Measurements from ENCODE around the gene TNFSF9. TPM values are rescaled to one million over a fixed set of nuclear protein-coding genes. Genes with fewer than 3 reads are reported as not detected.

The TNFSF9 gene
- polyA plus RNA-seq, 1 of the 3 experiments (the other 2 are of a cell fraction) = 10.7 TPM

DNA sequence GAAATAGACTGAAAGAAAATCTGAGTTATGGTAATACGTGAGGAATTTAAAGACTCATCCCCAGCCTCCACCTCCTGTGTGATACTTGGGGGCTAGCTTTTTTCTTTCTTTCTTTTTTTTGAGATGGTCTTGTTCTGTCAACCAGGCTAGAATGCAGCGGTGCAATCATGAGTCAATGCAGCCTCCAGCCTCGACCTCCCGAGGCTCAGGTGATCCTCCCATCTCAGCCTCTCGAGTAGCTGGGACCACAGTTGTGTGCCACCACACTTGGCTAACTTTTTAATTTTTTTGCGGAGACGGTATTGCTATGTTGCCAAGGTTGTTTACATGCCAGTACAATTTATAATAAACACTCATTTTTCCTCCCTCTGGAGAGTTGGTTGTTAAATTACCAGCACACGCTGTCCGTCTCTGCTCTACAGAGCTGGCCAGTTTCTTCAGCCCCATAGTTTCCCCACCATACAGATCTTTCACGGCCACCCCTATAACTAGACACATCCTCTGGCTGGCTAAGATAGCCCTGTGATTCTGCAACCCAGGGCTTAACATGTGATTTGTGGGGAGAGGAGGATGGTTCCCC lies 4.8 kb downstream of the TNFSF9 start:
- CTCF ChIA-PET = interaction anchor here (1.6 kb wide), 1 partner anchor 19 kb away, joined by 6 read pairs; no protein-coding TSS in a partner anchor
- WGBS (ENCODE audit: low lambda C conversion rate) = 38% methylated on average over 10 of the region's 10 CpGs
- no peak for TF ChIP-seq FOXM1 (IDR thresholded peaks at IDR 0.05; ENCODE audit: low read depth)
- no peak for TF ChIP-seq POLR2AphosphoS5 (IDR thresholded peaks at IDR 0.05; ENCODE audit: low read depth, low read length)
- TF ChIP-seq FOSL2 (IDR thresholded peaks at IDR 0.05; ENCODE audit: borderline replicate concordance, low read depth) = no peak
- TF ChIP-seq EZH2phosphoT487 (IDR thresholded peaks at IDR 0.05; ENCODE audit: borderline replicate concordance, low read depth) = no peak
- no peak for TF ChIP-seq IRF3 (IDR thresholded peaks at IDR 0.05; ENCODE audit: low read depth, low read length)
- TF ChIP-seq NRF1 (IDR thresholded peaks at IDR 0.05; ENCODE audit: low read depth, low read length) = no peak
- TF ChIP-seq, protein P1, sequence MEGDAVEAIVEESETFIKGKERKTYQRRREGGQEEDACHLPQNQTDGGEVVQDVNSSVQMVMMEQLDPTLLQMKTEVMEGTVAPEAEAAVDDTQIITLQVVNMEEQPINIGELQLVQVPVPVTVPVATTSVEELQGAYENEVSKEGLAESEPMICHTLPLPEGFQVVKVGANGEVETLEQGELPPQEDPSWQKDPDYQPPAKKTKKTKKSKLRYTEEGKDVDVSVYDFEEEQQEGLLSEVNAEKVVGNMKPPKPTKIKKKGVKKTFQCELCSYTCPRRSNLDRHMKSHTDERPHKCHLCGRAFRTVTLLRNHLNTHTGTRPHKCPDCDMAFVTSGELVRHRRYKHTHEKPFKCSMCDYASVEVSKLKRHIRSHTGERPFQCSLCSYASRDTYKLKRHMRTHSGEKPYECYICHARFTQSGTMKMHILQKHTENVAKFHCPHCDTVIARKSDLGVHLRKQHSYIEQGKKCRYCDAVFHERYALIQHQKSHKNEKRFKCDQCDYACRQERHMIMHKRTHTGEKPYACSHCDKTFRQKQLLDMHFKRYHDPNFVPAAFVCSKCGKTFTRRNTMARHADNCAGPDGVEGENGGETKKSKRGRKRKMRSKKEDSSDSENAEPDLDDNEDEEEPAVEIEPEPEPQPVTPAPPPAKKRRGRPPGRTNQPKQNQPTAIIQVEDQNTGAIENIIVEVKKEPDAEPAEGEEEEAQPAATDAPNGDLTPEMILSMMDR (IDR thresholded peaks at IDR 0.05) = no peak
- no peak for TF ChIP-seq RXRA (IDR thresholded peaks at IDR 0.05; ENCODE audit: borderline replicate concordance, low read depth)
- Histone ChIP-seq H3K4me2 (no peak overlapping the region), H3K4me1 (ENCODE audit: control insufficient read depth in 1 of 2, insufficient read depth in 2 of 2, low read depth in 1 of 2, low read length in 1 of 2) (no peaks in the 10 kb centered on the region; a peak in 1 of 4 replicates), H3K9ac (no peak overlapping the region), H3K9me3 (no peaks in the 10 kb centered on the region), H3K36me3 (replicated peaks in 1 of 2; ENCODE audit: control insufficient read depth in 1 of 2, insufficient read depth in 2 of 2, low read length in 1 of 2) (peaks cover 0 to 9% of the 10 kb centered on the region in 2 experiments), H3K9me2 (no peaks in the 10 kb centered on the region), H3K27me3 (ENCODE audit: insufficient read depth) (peaks cover 19% of the 10 kb centered on the region; the same call in 1 of the 2 replicates), H3F3A (replicated peaks; ENCODE audit: insufficient read depth) (peaks cover 17% of the 10 kb centered on the region), H2AFZ (ENCODE audit: low read depth) (no peak overlapping the region), H3K27ac (ENCODE audit: low read depth in 2 of 2, low read length in 1 of 2) (no peak overlapping the region), H3K4me3 (ENCODE audit: low read depth in 2 of 2, low read length in 1 of 2) (no peak overlapping the region), H3K79me2 (ENCODE audit: insufficient read depth) (peaks cover 14% of the 10 kb centered on the region), H4K20me1 (ENCODE audit: insufficient read depth) (no peaks in the 10 kb centered on the region)
- POLR2A ChIA-PET = no interaction called here
- DNase-seq = no peak

- 43% methylated on average over 6 of the region's 6 CpGs for WGBS (ENCODE audit: low lambda C conversion rate)
- TF ChIP-seq RFX5 (IDR thresholded peaks at IDR 0.05; ENCODE audit: low read length) = no peak
- TF ChIP-seq, protein P2, sequence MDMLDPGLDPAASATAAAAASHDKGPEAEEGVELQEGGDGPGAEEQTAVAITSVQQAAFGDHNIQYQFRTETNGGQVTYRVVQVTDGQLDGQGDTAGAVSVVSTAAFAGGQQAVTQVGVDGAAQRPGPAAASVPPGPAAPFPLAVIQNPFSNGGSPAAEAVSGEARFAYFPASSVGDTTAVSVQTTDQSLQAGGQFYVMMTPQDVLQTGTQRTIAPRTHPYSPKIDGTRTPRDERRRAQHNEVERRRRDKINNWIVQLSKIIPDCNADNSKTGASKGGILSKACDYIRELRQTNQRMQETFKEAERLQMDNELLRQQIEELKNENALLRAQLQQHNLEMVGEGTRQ (IDR thresholded peaks at IDR 0.05; ENCODE audit: borderline replicate concordance, low read depth, low read length) = no peak
- TF ChIP-seq GATA2 (CRISPR knock-in tag; IDR thresholded peaks at IDR 0.05) = no peak
- TF ChIP-seq, protein P3, sequence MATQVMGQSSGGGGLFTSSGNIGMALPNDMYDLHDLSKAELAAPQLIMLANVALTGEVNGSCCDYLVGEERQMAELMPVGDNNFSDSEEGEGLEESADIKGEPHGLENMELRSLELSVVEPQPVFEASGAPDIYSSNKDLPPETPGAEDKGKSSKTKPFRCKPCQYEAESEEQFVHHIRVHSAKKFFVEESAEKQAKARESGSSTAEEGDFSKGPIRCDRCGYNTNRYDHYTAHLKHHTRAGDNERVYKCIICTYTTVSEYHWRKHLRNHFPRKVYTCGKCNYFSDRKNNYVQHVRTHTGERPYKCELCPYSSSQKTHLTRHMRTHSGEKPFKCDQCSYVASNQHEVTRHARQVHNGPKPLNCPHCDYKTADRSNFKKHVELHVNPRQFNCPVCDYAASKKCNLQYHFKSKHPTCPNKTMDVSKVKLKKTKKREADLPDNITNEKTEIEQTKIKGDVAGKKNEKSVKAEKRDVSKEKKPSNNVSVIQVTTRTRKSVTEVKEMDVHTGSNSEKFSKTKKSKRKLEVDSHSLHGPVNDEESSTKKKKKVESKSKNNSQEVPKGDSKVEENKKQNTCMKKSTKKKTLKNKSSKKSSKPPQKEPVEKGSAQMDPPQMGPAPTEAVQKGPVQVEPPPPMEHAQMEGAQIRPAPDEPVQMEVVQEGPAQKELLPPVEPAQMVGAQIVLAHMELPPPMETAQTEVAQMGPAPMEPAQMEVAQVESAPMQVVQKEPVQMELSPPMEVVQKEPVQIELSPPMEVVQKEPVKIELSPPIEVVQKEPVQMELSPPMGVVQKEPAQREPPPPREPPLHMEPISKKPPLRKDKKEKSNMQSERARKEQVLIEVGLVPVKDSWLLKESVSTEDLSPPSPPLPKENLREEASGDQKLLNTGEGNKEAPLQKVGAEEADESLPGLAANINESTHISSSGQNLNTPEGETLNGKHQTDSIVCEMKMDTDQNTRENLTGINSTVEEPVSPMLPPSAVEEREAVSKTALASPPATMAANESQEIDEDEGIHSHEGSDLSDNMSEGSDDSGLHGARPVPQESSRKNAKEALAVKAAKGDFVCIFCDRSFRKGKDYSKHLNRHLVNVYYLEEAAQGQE (IDR thresholded peaks at IDR 0.05; ENCODE audit: low read depth, low read length) = no peak
- TF ChIP-seq YY1 (IDR thresholded peaks at IDR 0.05; ENCODE audit: low read depth) = no peak
- TF ChIP-seq, protein P4, sequence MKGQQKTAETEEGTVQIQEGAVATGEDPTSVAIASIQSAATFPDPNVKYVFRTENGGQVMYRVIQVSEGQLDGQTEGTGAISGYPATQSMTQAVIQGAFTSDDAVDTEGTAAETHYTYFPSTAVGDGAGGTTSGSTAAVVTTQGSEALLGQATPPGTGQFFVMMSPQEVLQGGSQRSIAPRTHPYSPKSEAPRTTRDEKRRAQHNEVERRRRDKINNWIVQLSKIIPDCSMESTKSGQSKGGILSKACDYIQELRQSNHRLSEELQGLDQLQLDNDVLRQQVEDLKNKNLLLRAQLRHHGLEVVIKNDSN (IDR thresholded peaks at IDR 0.05; ENCODE audit: borderline replicate concordance, low read depth) = no peak
- TF ChIP-seq RXRA (IDR thresholded peaks at IDR 0.05; ENCODE audit: borderline replicate concordance, low read depth) = no peak
- TF ChIP-seq, protein P5, sequence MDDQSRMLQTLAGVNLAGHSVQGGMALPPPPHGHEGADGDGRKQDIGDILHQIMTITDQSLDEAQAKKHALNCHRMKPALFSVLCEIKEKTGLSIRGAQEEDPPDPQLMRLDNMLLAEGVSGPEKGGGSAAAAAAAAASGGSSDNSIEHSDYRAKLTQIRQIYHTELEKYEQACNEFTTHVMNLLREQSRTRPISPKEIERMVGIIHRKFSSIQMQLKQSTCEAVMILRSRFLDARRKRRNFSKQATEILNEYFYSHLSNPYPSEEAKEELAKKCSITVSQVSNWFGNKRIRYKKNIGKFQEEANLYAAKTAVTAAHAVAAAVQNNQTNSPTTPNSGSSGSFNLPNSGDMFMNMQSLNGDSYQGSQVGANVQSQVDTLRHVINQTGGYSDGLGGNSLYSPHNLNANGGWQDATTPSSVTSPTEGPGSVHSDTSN (IDR thresholded peaks at IDR 0.05) = no peak
- TF ChIP-seq GABPA (IDR thresholded peaks at IDR 0.05; ENCODE audit: low read depth) = no peak
- TF ChIP-seq SMC3 (IDR thresholded peaks at IDR 0.05; ENCODE audit: low read depth, low read length) = no peak
- no peak for TF ChIP-seq SIN3A (IDR thresholded peaks at IDR 0.05; ENCODE audit: borderline replicate concordance, low read depth, low read length)
Measured at GRCh38 chr19:6539514-6539913, 8.7 kb downstream of the TNFSF9 start.

More at GRCh38 chr19:6539514-6539913, 8.7 kb downstream of the TNFSF9 start:
- Histone ChIP-seq H3K9ac (no peak overlapping the region), H2AFZ (ENCODE audit: low read depth) (no peak overlapping the region), H3K4me3 (ENCODE audit: low read depth in 2 of 2, low read length in 1 of 2) (no peak overlapping the region), H3K36me3 (replicated peaks in 1 of 2; ENCODE audit: control insufficient read depth in 1 of 2, insufficient read depth in 2 of 2, low read length in 1 of 2) (peaks cover 0 to 9% of the 10 kb centered on the region in 2 experiments), H3K9me3 (no peaks in the 10 kb centered on the region), H3K4me2 (no peak overlapping the region), H4K20me1 (ENCODE audit: insufficient read depth) (no peaks in the 10 kb centered on the region), H3K9me2 (no peaks in the 10 kb centered on the region), H3K79me2 (ENCODE audit: insufficient read depth) (no peaks in the 10 kb centered on the region), H3F3A (replicated peaks; ENCODE audit: insufficient read depth) (peaks cover 17% of the 10 kb centered on the region), H3K4me1 (ENCODE audit: control insufficient read depth in 1 of 2, insufficient read depth in 2 of 2, low read depth in 1 of 2, low read length in 1 of 2) (no peaks in the 10 kb centered on the region), H3K27me3 (ENCODE audit: insufficient read depth) (peaks cover 40% of the 10 kb centered on the region; the same call in 1 of the 2 replicates), H3K27ac (ENCODE audit: low read depth in 2 of 2, low read length in 1 of 2) (no peak overlapping the region)
- POLR2A ChIA-PET = no interaction called here
- CTCF ChIA-PET = no interaction called here
- DNase-seq = no peak

All from SK-N-SH (cell line).